GM12878 (cell line): ENCODE data around the gene ACTR1A. TPM values are rescaled to one million over a fixed set of nuclear protein-coding genes. Genes with fewer than 3 reads are reported as not detected.

Experiments used
- E2F4 ChIP-seq: IDR thresholded peaks from 2 replicates; pipeline ENCODE4 v1.6.1; 2012; ENCODE audit warnings: low read depth, low read length, improper control_type of control experiment
- EGR1 ChIP-seq, 2 experiments: IDR thresholded peaks; 1 replicate in 1 of 2; 2 replicates in 1 of 2; pipeline ENCODE4 v1.6.1; 2011 to 2012; ENCODE audit warnings: low read depth in 2 of 2, low read length in 2 of 2, borderline replicate concordance in 1 of 2, mild to moderate bottlenecking in 1 of 2, moderate library complexity in 1 of 2
- HSF1 ChIP-seq: fragments of 150-350 bp; IDR thresholded peaks from 2 replicates; pipeline ENCODE4 v1.6.1; 2014; ENCODE audit warnings: mild to moderate bottlenecking, low read depth, low read length
- JUND ChIP-seq: IDR thresholded peaks from 2 replicates; pipeline ENCODE4 v1.6.1; 2012; ENCODE audit warnings: low read depth, mild to moderate bottlenecking, low read length, improper control_type of control experiment, moderate library complexity
- KAT2A ChIP-seq: conservative IDR thresholded peaks from 2 replicates; pipeline ENCODE4 v1.6.1; 2011; ENCODE audit warnings: low read depth, low read length; ENCODE audit not compliant: control insufficient read depth
- KDM1A ChIP-seq: fragments of 200-600 bp; sonication (generic); IDR thresholded peaks from 2 replicates; pipeline ENCODE4 v1.6.1; 2016; ENCODE audit warnings: borderline replicate concordance
- KLF5 ChIP-seq: fragments of 450-650 bp; IDR thresholded peaks from 2 replicates; pipeline ENCODE4 v1.6.1; 2014; ENCODE audit warnings: mild to moderate bottlenecking; ENCODE audit not compliant: partially characterized antibody
- MAX ChIP-seq: IDR thresholded peaks from 2 replicates; pipeline ENCODE4 v1.6.1; 2012; ENCODE audit warnings: low read depth, low read length, improper control_type of control experiment
- MXI1 ChIP-seq: fragments of 150-350 bp; IDR thresholded peaks from 2 replicates; pipeline ENCODE4 v1.6.1; 2011; ENCODE audit warnings: low read depth, mild to moderate bottlenecking, inconsistent platforms, low read length, improper control_type of control experiment
- MYB ChIP-seq: fragments of 150-350 bp; IDR thresholded peaks from 2 replicates; pipeline ENCODE4 v1.6.1; 2014; ENCODE audit warnings: mild to moderate bottlenecking, low read depth, low read length, borderline replicate concordance
- REST ChIP-seq: IDR thresholded peaks from 2 replicates; pipeline ENCODE4 v1.6.1; 2012; ENCODE audit warnings: mild to moderate bottlenecking, low read depth, low read length
- SP1 ChIP-seq: IDR thresholded peaks from one replicate; pipeline ENCODE4 v1.6.1; 2011; ENCODE audit warnings: low read depth, low read length
- YBX1 ChIP-seq: fragments of 450-650 bp; IDR thresholded peaks from 2 replicates; pipeline ENCODE4 v1.6.1; 2016; ENCODE audit warnings: antibody characterized with exemption
- ZBTB40 ChIP-seq: fragments of 450-650 bp; IDR thresholded peaks from 2 replicates; pipeline ENCODE4 v1.6.1; 2016; ENCODE audit warnings: mild to moderate bottlenecking, moderate library complexity, borderline replicate concordance
- polyA plus RNA-seq, 11 experiments: library from polyadenylated mRNA; depleted of rRNA in 4 of 11; unstranded in 6 of 11; stranded (reverse) in 5 of 11; fragments of >200 nt; fragmentation: Nextera tagmentation in 4 of 11; fragmentation: Illumina TruSeq in 1 of 11; extraction: Ambion mirVana in 4 of 11; extraction: Trizol in 1 of 11; gene quantifications; 1 replicate in 1 of 11; 2 replicates in 10 of 11; pipeline versions ENCODE4 v1.2.1 to v1.2.3, GENCODE V29; 2011 to 2016; ENCODE audit warnings: inconsistent platforms in 2 of 11, missing spikeins in 2 of 11, low read depth in 1 of 11
- total RNA-seq, 4 experiments: library from RNA; depleted of rRNA in 3 of 4; stranded (reverse); fragments of >200 nt in 3 of 4; fragmentation: Illumina TruSeq in 1 of 4; extraction: Trizol in 1 of 4; gene quantifications; 2 replicates each; pipeline versions ENCODE4 v1.2.1 to v1.2.3, GENCODE V29; 2013 to 2021

Gene ACTR1A
- total and polyA plus RNA-seq, 10 of the 15 experiments (the other 5 are each of a cell fraction or from before 2014, with no cell fraction given): 43.0 to 110 (median 78.9) TPM

- no peak for TF ChIP-seq KDM1A
- no peak for TF ChIP-seq YBX1
- TF ChIP-seq KAT2A: no peak
- peak; percentile 84 for TF ChIP-seq MAX
- TF ChIP-seq REST: no peak
- TF ChIP-seq ZBTB40: no peak
- TF ChIP-seq MYB: no peak
- no peak for TF ChIP-seq KLF5
- TF ChIP-seq JUND: no peak
- no peak for TF ChIP-seq SP1
- TF ChIP-seq E2F4: no peak
- TF ChIP-seq EGR1 (IDR thresholded peaks at IDR 0.05; ENCODE audit: borderline replicate concordance in 1 of 2, low read depth in 2 of 2, low read length in 2 of 2): peak; percentile 73 to 78
- TF ChIP-seq MXI1: peak; percentile 93
- TF ChIP-seq HSF1: no peak
These were observed 52.0 kb downstream of the ACTR1A start (continued) for GRCh38 chr10:102450374-102451104.
